A549 (cell line): ENCODE data around the gene TMEM167A.

Experiments used
- E2F6 ChIP-seq: IDR thresholded peaks from 2 replicates; pipeline ENCODE4 v1.6.1; 2012; ENCODE audit warnings: low read depth, borderline replicate concordance
- HOXA7 ChIP-seq: fragments of 250-450 bp; sonication (Bioruptor Pico); IDR thresholded peaks from 2 replicates; pipeline ENCODE4 v1.5.0; 2020; ENCODE audit warnings: mild to moderate bottlenecking, moderate library complexity

DNA sequence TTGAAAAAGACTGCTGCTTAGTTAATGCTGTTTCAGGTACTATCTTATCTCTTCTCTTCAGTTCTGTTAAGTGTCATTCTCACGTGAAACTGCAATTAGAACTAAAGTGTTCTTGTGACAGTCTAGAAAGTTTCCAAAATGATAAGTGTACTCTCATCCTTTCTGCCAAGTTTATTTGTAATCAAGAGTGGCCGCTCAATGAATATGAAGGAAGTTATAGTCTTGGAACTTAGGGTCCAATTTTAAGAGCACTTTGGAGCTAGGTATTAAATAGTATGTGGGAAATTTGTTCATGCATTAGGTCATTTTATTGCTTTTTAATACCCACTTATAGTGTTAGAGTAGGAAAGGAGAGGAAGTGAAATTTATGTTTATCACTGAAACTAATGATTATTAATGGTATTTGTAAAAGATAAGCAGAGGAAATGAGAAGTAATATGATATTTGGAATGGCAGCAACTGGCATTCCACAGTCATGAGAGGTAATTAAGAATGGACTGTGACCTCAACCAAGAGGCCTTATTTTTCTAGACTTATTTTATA, 20.6 kb upstream of the TMEM167A start:
- TF ChIP-seq HOXA7 (CRISPR knock-in tag) (no peak), E2F6 (no peak)
